Right atrium auricular region (tissue), 2 donors: Measurements from ENCODE around the gene FAM229B. TPM values are rescaled to one million over a fixed set of nuclear protein-coding genes. Genes with fewer than 3 reads are reported as not detected.
"Not testable (repeated sequence)": the region's sequence is repeated elsewhere in the genome, so short reads cannot be mapped to it uniquely, and the experiment has no call there.

Source experiments
- DNase-seq: peaks from one replicate; pipeline ENCODE4 v3.0.0-alpha.2; 2019; ENCODE audit warnings: low spot score
- H3K27ac ChIP-seq, 2 donors: fragments of 200-600 bp; sonication (generic); 1 replicate in 1 of 2; 2 replicates in 1 of 2; pipeline ENCODE4 v1.5.1; 2016 to 2019
- H3K27me3 ChIP-seq, 2 donors: fragments of 200-600 bp; sonication (generic); one replicate each; pipeline versions ENCODE4 v1.5.1 to v1.6.0; 2017 to 2019
- H3K36me3 ChIP-seq: fragments of 200-600 bp; sonication (generic); one replicate; pipeline ENCODE4 v1.5.1; 2016
- H3K4me1 ChIP-seq, 2 donors: fragments of 200-600 bp; sonication (generic); one replicate each; pipeline versions ENCODE4 v1.5.1 to v1.6.0; 2017 to 2019
- H3K4me3 ChIP-seq, 2 donors: fragments of 200-600 bp; sonication (generic); 1 replicate in 1 of 2; 2 replicates in 1 of 2; pipeline ENCODE4 v1.5.1; 2017 to 2019; ENCODE audit warnings: mild to moderate bottlenecking in 1 of 2, moderate library complexity in 1 of 2
- H3K9me3 ChIP-seq, 2 donors: fragments of 200-600 bp; sonication (generic); one replicate each; pipeline ENCODE4 v1.5.1; 2019
- total RNA-seq, 2 donors: library from RNA; depleted of rRNA; stranded (reverse); fragments of >200 nt; gene quantifications; one replicate each; pipeline ENCODE4 v1.1.0, GENCODE V29; 2016
- TF ChIP-seq, protein P1 (sequence below), 2 donors: fragments of 200-600 bp; sonication (generic); IDR thresholded peaks; one replicate each; pipeline ENCODE4 v1.5.1; 2019; ENCODE audit warnings: antibody characterized with exemption in 2 of 2

Gene FAM229B
- total RNA-seq, 2 donors from 2014 or later, result 28.7 to 44.9 TPM

DNA sequence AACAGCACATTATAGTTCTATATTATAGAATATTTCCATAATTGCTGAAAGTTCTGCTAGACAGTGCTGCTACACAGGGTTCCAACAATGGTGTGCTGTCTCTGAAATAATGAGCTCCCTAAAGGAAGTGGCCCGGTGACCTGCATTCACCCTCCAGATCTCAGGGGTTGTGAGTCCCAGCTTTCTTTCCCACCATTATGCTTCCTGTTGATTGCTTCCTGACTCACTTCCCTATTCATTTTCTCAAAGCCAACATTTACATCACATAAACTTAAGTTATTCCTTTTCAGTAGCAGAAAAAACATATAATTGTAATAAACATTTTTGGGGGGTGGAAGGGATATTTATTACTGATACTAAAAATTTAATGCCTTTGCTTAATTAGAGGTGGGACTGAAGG lies 46.4 kb upstream of the FAM229B start:
- H3K4me1 ChIP-seq, result peaks cover 0 to 12% of the 10 kb centered on the region in 2 donors
- TF ChIP-seq, protein P1, sequence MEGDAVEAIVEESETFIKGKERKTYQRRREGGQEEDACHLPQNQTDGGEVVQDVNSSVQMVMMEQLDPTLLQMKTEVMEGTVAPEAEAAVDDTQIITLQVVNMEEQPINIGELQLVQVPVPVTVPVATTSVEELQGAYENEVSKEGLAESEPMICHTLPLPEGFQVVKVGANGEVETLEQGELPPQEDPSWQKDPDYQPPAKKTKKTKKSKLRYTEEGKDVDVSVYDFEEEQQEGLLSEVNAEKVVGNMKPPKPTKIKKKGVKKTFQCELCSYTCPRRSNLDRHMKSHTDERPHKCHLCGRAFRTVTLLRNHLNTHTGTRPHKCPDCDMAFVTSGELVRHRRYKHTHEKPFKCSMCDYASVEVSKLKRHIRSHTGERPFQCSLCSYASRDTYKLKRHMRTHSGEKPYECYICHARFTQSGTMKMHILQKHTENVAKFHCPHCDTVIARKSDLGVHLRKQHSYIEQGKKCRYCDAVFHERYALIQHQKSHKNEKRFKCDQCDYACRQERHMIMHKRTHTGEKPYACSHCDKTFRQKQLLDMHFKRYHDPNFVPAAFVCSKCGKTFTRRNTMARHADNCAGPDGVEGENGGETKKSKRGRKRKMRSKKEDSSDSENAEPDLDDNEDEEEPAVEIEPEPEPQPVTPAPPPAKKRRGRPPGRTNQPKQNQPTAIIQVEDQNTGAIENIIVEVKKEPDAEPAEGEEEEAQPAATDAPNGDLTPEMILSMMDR (IDR thresholded peaks at IDR 0.05), result no peak
- no peaks in the 10 kb centered on the region for H3K9me3 ChIP-seq
- no peak for DNase-seq
- no peak overlapping the region for H3K27ac ChIP-seq
- no peaks in the 10 kb centered on the region for H3K27me3 ChIP-seq
- H3K36me3 ChIP-seq, result no peaks in the 10 kb centered on the region
- no peak overlapping the region for H3K4me3 ChIP-seq

DNA sequence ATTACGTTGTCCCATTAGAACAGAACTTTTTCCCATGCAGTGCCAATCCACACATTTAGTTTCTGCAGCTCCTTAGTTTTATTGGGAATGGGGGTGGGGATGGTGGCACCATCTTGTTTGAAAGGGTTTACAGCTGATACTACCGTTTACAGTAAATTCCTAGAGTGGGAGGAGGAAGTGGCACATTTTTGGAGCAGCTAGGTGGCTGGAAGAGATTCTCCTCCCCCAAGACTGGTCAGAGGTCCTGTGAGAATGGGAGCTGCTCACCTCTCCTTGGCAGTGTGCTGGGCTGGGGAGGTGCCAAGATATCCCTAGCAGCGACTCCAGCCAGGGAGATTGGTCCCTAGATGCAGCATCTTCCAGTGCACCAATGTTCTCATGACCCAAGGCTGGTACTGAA lies 45.9 kb upstream of the FAM229B start:
- no peak for DNase-seq
- H3K9me3 ChIP-seq, result no peaks in the 10 kb centered on the region
- H3K4me3 ChIP-seq, result no peak overlapping the region
- TF ChIP-seq, protein P1 (IDR thresholded peaks at IDR 0.05), result no peak
- no peaks in the 10 kb centered on the region for H3K36me3 ChIP-seq
- H3K27me3 ChIP-seq, result no peaks in the 10 kb centered on the region
- H3K4me1 ChIP-seq, result peaks cover 0 to 12% of the 10 kb centered on the region in 2 donors
- H3K27ac ChIP-seq, result no peak overlapping the region

DNA sequence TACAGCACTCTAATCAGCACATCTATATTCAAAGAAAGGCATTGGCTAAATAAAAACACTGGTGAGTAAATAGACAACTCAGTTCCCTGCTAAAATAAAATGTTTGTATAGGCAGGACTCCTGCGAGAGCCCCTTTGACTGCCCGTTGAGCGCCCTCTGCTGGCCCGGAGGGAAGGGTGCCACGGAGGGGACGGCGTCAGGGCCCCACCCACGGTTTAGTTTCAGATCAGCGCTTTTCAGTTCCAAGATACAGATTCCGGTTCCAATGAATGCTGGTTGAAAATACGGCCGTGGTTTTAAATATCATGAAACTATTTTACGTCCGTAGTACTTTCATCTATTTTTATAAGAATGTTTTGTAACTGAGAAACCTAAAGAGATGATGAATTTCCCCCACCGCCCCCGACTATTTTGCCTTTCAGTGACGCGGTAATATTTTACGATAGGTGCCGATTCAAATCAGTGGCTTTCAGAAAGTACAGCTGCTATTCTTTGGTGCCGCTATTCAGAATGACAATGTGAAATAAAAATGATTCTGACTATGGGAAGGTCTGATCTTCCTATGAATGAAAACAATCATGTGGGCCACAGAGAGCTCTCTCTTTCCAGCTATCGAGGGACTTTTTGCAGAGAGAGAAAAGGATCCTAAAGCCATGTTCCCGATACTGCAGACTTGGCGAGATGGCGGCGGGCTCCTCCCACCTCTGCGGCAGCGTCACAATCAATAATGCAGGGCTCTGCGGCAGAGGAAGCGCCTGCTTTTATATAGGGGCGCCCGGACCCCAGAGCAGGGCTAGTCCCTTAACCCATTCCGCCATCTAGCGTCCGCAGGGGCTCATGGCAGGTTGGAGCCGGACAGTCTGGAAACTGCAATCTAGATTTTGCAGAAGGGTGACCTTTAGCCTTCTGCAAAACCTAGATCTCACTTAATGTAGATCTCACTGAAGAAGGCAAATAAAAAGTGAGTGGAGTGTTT lies 44.1 kb upstream of the FAM229B start:
- Histone ChIP-seq H3K36me3 (no peaks in the 10 kb centered on the region), H3K27ac (peak overlapping the region; percentile 77 to 80), H3K4me3 (peak overlapping the region; percentile 44 to 62), H3K4me1 (peaks cover 0 to 2% of the 10 kb centered on the region in 2 donors), H3K27me3 (no peaks in the 10 kb centered on the region), H3K9me3 (no peaks in the 10 kb centered on the region)
- DNase-seq, result peak; percentile 91
- TF ChIP-seq, protein P1 (IDR thresholded peaks at IDR 0.05), result peak; percentile 89 to 96

DNA sequence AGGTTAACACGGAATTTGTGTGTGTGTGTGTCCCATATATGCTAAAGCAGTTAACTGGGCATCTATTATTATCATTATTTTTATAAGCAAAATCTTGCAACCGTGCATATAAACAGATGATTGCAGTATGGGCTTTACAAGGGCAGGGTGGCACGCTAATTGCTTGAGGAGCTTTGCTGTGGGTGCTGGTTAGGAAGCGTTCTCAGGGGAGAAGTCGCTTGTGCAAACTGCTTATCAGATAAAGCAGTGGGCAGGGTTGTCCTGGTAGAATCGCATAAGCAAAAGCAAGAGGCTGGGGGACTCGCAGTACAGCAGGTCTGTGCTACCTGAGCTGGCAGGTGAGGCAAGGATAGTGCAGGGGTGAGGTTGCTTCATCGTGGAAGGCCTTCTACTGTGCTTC lies 43.2 kb upstream of the FAM229B start:
- no peak for DNase-seq
- H3K27ac ChIP-seq, result no peak overlapping the region

DNA sequence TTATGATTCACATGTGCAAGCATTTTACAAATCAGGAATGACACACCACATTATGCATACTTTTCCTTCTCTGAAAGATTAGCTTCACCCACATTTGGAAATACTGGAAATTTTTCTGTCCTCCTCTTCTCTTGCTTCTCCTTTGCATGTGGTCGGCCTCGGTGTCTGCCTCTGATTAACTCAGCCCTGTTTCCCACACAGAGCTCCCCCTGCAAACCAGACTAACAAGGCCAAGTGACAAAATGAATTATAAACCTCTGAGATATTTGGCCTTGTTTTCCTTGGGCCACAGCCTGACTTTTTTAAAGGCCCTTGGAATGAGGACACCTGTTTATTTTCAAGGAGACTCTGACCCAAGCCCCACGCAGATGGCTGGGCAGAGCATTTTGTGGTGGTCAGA lies 42.5 kb upstream of the FAM229B start:
- Histone ChIP-seq H3K9me3 (no peaks in the 10 kb centered on the region), H3K27me3 (no peaks in the 10 kb centered on the region), H3K27ac (no peak overlapping the region), H3K4me3 (no peak overlapping the region), H3K4me1 (no peaks in the 10 kb centered on the region), H3K36me3 (no peaks in the 10 kb centered on the region)
- TF ChIP-seq, protein P1 (IDR thresholded peaks at IDR 0.05), result no peak
- DNase-seq, result no peak

More for the DNA sequence above, 43.2 kb upstream of the FAM229B start:
- TF ChIP-seq, protein P1 (IDR thresholded peaks at IDR 0.05), result no peak
- H3K9me3 ChIP-seq, result no peaks in the 10 kb centered on the region
- H3K27me3 ChIP-seq, result no peaks in the 10 kb centered on the region
- no peaks in the 10 kb centered on the region for H3K4me1 ChIP-seq
- no peaks in the 10 kb centered on the region for H3K36me3 ChIP-seq
- no peak overlapping the region for H3K4me3 ChIP-seq

DNA sequence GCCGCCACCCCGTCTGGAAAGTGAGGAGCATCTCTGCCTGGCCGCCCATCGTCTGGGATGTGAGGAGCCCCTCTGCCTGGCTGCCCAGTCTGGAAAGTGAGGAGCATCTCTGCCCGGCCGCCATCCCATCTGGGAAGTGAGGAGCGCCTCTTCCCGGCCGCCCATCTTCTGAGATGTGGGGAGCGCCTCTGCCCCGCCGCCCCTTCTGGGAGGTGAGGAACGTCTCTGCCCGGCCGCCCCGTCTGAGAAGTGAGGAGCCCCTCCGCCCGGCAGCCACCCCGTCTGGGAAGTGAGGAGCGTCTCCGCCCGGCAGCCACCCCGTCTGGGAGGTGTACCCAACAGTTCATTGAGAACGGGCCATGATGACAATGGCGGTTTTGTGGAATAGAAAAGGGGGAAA lies 39.9 kb upstream of the FAM229B start:
- not testable (repeated sequence) for H3K4me1 ChIP-seq, H3K9me3 ChIP-seq, H3K27ac ChIP-seq, H3K4me3 ChIP-seq, H3K36me3 ChIP-seq, DNase-seq, H3K27me3 ChIP-seq
